HEK293 (cell line): ENCODE measurements around the gene ITPR2.

Experiments used
- GLIS1 ChIP-seq: fragments of 450-650 bp; formaldehyde crosslinking; IDR thresholded peaks from 2 replicates; pipeline ENCODE4 v1.5.1; 2016; ENCODE audit warnings: missing biosample characterization, missing genetic modification characterization
- SETDB1 ChIP-seq: IDR thresholded peaks from one replicate; pipeline ENCODE4 v1.6.1; 2017; ENCODE audit warnings: mild to moderate bottlenecking, low read length, moderate library complexity, mixed read lengths; ENCODE audit not compliant: insufficient read length
- ZNF221 ChIP-seq: fragments of 450-650 bp; formaldehyde crosslinking; IDR thresholded peaks from 2 replicates; pipeline ENCODE4 v1.5.1; 2017; ENCODE audit warnings: missing biosample characterization, missing genetic modification characterization, borderline replicate concordance
- ZNF324 ChIP-seq: fragments of 450-650 bp; formaldehyde crosslinking; IDR thresholded peaks from 2 replicates; pipeline ENCODE4 v1.5.1; 2016; ENCODE audit warnings: missing biosample characterization, missing genetic modification characterization
- ZNF785 ChIP-seq: fragments of 450-650 bp; formaldehyde crosslinking; IDR thresholded peaks from 2 replicates; pipeline ENCODE4 v1.5.1; 2016; ENCODE audit warnings: missing biosample characterization, missing genetic modification characterization
- ZSCAN16 ChIP-seq: fragments of 450-650 bp; formaldehyde crosslinking; IDR thresholded peaks from 2 replicates; pipeline ENCODE4 v1.5.1; 2016; ENCODE audit warnings: missing biosample characterization, missing genetic modification characterization
- TF ChIP-seq, protein P1 (sequence below): fragments of 450-650 bp; formaldehyde crosslinking; IDR thresholded peaks from 2 replicates; pipeline ENCODE4 v1.5.1; 2016; ENCODE audit warnings: missing biosample characterization, missing genetic modification characterization
- TF ChIP-seq, protein P2 (sequence below): fragments of 450-650 bp; formaldehyde crosslinking; IDR thresholded peaks from 2 replicates; pipeline ENCODE4 v1.5.1; 2016; ENCODE audit warnings: missing biosample characterization, missing genetic modification characterization

DNA sequence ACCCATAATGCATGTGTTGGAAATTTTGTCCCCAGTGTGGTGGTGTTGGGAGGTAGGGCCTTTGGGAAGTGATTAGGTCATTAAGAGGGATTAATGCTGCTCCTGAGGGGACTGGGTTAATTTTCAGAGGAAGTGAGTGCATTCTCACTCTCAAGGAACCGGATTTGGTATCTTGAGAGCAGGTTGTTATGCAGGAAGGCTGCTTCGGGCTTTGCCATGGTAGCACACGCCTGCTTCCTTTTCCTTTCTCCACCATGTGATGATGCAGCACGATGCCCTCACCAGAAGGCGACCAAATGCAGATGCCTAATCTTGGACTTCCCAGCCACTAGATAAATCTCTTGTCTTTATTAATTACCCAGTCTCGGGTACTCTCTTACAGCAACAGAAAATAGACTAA lies 380.5 kb downstream of the ITPR2 start:
- TF ChIP-seq ZSCAN16 (tag by site-specific recombination) = no peak
- TF ChIP-seq GLIS1 = no peak
- TF ChIP-seq, protein P1, sequence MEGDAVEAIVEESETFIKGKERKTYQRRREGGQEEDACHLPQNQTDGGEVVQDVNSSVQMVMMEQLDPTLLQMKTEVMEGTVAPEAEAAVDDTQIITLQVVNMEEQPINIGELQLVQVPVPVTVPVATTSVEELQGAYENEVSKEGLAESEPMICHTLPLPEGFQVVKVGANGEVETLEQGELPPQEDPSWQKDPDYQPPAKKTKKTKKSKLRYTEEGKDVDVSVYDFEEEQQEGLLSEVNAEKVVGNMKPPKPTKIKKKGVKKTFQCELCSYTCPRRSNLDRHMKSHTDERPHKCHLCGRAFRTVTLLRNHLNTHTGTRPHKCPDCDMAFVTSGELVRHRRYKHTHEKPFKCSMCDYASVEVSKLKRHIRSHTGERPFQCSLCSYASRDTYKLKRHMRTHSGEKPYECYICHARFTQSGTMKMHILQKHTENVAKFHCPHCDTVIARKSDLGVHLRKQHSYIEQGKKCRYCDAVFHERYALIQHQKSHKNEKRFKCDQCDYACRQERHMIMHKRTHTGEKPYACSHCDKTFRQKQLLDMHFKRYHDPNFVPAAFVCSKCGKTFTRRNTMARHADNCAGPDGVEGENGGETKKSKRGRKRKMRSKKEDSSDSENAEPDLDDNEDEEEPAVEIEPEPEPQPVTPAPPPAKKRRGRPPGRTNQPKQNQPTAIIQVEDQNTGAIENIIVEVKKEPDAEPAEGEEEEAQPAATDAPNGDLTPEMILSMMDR (tag by site-specific recombination) = no peak
- no peak for TF ChIP-seq ZNF221
- no peak for TF ChIP-seq ZNF324
- TF ChIP-seq ZNF785 (tag by site-specific recombination) = no peak
- no peak for TF ChIP-seq SETDB1
- TF ChIP-seq, protein P2, sequence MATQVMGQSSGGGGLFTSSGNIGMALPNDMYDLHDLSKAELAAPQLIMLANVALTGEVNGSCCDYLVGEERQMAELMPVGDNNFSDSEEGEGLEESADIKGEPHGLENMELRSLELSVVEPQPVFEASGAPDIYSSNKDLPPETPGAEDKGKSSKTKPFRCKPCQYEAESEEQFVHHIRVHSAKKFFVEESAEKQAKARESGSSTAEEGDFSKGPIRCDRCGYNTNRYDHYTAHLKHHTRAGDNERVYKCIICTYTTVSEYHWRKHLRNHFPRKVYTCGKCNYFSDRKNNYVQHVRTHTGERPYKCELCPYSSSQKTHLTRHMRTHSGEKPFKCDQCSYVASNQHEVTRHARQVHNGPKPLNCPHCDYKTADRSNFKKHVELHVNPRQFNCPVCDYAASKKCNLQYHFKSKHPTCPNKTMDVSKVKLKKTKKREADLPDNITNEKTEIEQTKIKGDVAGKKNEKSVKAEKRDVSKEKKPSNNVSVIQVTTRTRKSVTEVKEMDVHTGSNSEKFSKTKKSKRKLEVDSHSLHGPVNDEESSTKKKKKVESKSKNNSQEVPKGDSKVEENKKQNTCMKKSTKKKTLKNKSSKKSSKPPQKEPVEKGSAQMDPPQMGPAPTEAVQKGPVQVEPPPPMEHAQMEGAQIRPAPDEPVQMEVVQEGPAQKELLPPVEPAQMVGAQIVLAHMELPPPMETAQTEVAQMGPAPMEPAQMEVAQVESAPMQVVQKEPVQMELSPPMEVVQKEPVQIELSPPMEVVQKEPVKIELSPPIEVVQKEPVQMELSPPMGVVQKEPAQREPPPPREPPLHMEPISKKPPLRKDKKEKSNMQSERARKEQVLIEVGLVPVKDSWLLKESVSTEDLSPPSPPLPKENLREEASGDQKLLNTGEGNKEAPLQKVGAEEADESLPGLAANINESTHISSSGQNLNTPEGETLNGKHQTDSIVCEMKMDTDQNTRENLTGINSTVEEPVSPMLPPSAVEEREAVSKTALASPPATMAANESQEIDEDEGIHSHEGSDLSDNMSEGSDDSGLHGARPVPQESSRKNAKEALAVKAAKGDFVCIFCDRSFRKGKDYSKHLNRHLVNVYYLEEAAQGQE (tag by site-specific recombination) = no peak
